Upper lobe of right lung (tissue), 1 donor: Measurements from ENCODE around the gene FAM53B. TPM values are rescaled to one million over a fixed set of nuclear protein-coding genes. Genes with fewer than 3 reads are reported as not detected.

Experiments
- ATAC-seq: fragments of 200-7000 bp; cut with Tn5 transposase; one replicate; pipeline ENCODE4 v1.9.1; 2020; ENCODE audit warnings: mild to moderate bottlenecking, moderate library complexity
- DNase-seq: peaks from one replicate; pipeline ENCODE4 v3.0.0-alpha.2; 2020
- H3K27ac ChIP-seq: fragments of 200-600 bp; one replicate; pipeline ENCODE4 v1.8.0; 2022
- H3K27me3 ChIP-seq: fragments of 200-600 bp; one replicate; pipeline ENCODE4 v1.8.0; 2022; ENCODE audit warnings: mild to moderate bottlenecking
- H3K36me3 ChIP-seq: fragments of 200-600 bp; one replicate; pipeline ENCODE4 v1.8.0; 2022
- H3K4me1 ChIP-seq: fragments of 200-600 bp; one replicate; pipeline ENCODE4 v1.8.0; 2022
- H3K4me3 ChIP-seq: fragments of 200-600 bp; one replicate; pipeline ENCODE4 v1.8.0; 2022; ENCODE audit warnings: mild to moderate bottlenecking
- H3K9me3 ChIP-seq: fragments of 200-600 bp; one replicate; pipeline ENCODE4 v1.8.0; 2022
- intact Hi-C: fragments of 100-400 bp; cut with DNase I; formaldehyde crosslinking; loops from one replicate; pipeline ENCODE4 v1.11.0; 2022
- total RNA-seq: library from RNA; stranded (reverse); fragmentation: NEBNext Ultra II Directional; extraction: Animal tissue kit (Norgen Biotek cat#: 25700); gene quantifications from one replicate; pipeline ENCODE4 v1.2.1, GENCODE V29; 2021
- TF ChIP-seq, protein P1 (sequence below): fragments of 200-600 bp; IDR thresholded peaks from one replicate; pipeline ENCODE4 v1.8.0; 2022; ENCODE audit warnings: antibody characterized with exemption
- donor health status: DM: no; HTN: yes; CAD: no; lungs with severe emphysema.

Gene FAM53B
- total RNA-seq, 1 donor from 2014 or later = 31.4 TPM

DNA sequence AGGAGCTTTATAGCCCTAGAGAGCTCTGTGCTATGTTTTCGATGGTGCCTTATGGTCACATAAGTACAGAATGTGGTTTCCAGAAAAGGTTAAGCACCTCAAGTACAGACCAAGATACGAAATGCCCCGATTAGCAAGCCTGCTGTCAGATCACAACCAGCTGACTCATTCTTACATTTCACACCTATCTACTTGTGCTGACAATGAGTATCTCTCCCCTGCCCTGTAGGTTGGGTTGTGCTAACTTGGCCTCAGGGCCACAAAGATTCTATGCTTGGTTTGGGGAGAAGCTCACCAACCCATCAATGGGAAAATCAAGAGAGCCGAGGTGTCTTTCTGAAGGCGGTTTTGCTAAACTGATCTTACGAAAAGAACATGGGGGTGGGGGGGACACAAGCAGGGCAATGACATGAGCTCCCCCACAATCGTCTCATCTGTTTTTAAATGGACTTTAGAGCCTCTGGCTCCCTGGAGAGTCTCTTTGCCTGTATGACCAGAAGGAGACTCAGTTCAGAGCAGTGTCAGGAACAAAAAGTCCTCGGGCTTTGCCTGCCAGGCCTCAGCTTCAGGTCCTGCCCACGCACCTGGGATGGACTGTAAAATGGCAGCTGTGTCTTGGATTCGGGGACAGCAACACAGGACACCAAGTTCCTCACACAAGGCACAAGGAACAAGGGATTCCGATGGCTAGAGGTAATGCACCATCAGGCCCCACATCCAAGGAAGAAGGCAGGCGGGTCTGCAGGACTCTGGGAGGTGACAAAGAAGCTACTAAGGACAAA, 55.1 kb downstream of the FAM53B start:
- Histone ChIP-seq H3K4me1 (peaks cover 34% of the 10 kb centered on the region), H3K4me3 (no peak overlapping the region), H3K9me3 (no peaks in the 10 kb centered on the region), H3K27me3 (no peaks in the 10 kb centered on the region), H3K27ac (no peak overlapping the region), H3K36me3 (peaks cover 11% of the 10 kb centered on the region)
- DNase-seq (no peak), ATAC-seq (peak; percentile 46)
- TF ChIP-seq, protein P1, sequence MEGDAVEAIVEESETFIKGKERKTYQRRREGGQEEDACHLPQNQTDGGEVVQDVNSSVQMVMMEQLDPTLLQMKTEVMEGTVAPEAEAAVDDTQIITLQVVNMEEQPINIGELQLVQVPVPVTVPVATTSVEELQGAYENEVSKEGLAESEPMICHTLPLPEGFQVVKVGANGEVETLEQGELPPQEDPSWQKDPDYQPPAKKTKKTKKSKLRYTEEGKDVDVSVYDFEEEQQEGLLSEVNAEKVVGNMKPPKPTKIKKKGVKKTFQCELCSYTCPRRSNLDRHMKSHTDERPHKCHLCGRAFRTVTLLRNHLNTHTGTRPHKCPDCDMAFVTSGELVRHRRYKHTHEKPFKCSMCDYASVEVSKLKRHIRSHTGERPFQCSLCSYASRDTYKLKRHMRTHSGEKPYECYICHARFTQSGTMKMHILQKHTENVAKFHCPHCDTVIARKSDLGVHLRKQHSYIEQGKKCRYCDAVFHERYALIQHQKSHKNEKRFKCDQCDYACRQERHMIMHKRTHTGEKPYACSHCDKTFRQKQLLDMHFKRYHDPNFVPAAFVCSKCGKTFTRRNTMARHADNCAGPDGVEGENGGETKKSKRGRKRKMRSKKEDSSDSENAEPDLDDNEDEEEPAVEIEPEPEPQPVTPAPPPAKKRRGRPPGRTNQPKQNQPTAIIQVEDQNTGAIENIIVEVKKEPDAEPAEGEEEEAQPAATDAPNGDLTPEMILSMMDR = no peak
- intact Hi-C loops = no loop called here

DNA sequence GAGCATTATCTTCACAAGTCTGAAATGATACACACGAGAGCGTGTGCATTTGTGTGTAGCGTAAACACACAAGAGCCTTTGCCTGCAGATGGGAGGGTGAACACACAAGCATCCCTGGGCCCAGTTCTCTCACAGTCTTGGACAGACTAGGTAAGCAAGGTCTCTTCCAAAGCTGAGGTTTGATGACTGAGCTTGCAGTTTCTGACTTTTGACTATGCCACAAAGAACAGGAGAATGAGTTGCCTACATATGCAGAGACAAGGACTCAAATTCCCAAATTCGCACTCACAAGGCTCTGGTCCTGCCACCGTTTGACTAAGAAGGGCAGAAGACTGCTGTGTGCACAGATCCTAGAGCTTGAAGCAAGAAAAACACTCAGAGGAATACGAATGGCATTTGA, 55.8 kb downstream of the FAM53B start:
- Histone ChIP-seq H3K4me1 (peaks cover 37% of the 10 kb centered on the region), H3K36me3 (peaks cover 7% of the 10 kb centered on the region), H3K9me3 (no peaks in the 10 kb centered on the region), H3K27ac (peak overlapping the region; percentile 9), H3K4me3 (no peak overlapping the region), H3K27me3 (no peaks in the 10 kb centered on the region)
- no peak for DNase-seq
- intact Hi-C loops = no loop called here
- ATAC-seq = no peak
- TF ChIP-seq, protein P1 = no peak

DNA sequence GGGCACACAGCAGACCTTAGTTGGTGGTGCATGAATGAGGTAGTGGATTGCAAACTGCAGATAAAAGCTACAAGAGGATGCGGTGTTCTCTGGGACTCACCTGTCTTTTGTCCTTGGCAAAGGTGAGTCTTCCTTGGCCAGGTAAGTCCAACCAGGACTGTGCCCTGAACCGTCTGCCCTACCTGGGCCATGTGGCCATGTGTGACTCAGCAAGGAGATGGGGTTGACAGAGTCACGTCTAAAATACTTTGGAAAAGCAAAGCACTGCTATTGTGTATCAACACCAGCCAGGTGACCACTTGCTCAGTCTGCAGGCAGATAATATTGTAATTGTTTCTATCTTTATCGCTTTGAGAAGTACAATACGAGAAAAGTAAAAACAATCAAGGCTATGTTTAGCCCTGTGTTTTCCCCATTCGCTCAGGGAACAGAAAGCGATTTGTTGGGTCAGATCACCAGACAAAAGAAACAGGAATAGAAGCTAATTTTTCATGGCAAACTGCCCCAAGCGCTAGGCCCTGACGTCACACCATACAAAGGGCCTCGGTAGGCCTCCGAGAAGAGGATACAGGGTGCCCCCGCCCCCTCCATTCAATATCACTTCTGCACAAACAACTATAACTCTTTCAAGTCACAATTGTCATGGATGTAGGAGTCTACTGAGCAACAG, 57.3 kb downstream of the FAM53B start:
- Histone ChIP-seq H3K4me1 (peaks cover 43% of the 10 kb centered on the region), H3K27ac (peak overlapping the region; percentile 9), H3K27me3 (no peaks in the 10 kb centered on the region), H3K9me3 (no peaks in the 10 kb centered on the region), H3K4me3 (no peak overlapping the region), H3K36me3 (peaks cover 10% of the 10 kb centered on the region)
- DNase-seq (no peak), ATAC-seq (peak; percentile 19)
- TF ChIP-seq, protein P1 = no peak
- intact Hi-C loops = no loop called here

DNA sequence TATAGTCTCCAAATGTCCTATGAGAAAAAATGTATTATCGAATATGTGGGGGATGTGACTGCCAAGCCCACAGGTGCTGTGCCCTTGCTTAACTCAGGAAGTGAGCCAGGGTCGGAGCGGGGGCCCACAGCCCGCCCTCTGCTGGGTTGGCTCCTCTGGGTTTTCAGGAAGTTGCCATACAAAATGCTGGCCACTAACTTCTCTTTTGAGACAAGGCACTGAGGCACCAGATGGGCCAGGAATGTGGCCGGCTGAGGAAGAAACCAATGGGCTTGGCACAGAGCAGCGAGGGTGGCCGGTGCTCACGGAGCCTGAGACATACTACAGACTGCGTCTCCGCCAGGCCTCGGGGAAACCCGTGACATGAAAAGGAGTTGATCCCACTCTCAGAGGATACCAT, 58.9 kb downstream of the FAM53B start:
- H3K4me1 ChIP-seq = peaks cover 53% of the 10 kb centered on the region
- ATAC-seq (peak; percentile 66), DNase-seq (peak; percentile 76)
- no peaks in the 10 kb centered on the region for H3K27me3 ChIP-seq
- peak overlapping the region; percentile 65 for H3K27ac ChIP-seq
- intact Hi-C loops = no loop called here
- TF ChIP-seq, protein P1 = no peak
- no peaks in the 10 kb centered on the region for H3K9me3 ChIP-seq
- peaks cover 19% of the 10 kb centered on the region for H3K36me3 ChIP-seq
- H3K4me3 ChIP-seq = no peak overlapping the region

DNA sequence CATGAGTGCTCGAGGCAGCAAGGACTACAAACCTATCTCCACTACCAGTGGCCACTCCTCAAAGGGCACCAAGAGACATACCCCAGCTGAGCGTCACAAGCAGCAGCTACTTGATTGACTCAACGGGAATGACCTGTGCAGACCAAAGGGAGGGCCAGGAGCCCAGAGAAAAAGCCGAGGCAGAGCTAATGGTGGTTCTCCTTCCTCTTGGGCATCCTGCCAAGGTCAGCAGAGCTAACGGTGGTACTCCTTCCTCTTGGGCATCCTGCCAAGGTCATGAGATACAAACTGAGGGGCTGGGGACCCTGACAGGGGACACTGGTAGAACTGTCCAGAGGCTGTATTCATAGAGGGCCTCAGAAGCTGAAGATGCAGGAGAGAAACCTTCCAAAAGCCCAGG, 60.4 kb downstream of the FAM53B start:
- Histone ChIP-seq H3K4me1 (peaks cover 57% of the 10 kb centered on the region), H3K27me3 (no peaks in the 10 kb centered on the region), H3K27ac (peak overlapping the region; percentile 65), H3K4me3 (no peak overlapping the region), H3K36me3 (peaks cover 12% of the 10 kb centered on the region), H3K9me3 (no peaks in the 10 kb centered on the region)
- TF ChIP-seq, protein P1 = no peak
- ATAC-seq (no peak), DNase-seq (no peak)
- intact Hi-C loops = no loop called here
